Esophagus squamous epithelium (tissue), 4 donors: ENCODE results near the gene FSHR.

ENCODE experiments used
- CTCF ChIP-seq, 6 experiments: fragments of 450-650 bp in 4 of 6; fragments of 200-600 bp in 2 of 6; sonication (generic) in 2 of 6; IDR thresholded peaks; one replicate each; pipeline ENCODE4 v1.5.1; 2016 to 2019; ENCODE audit warnings: antibody characterized with exemption in 6 of 6, mild to moderate bottlenecking in 4 of 6, moderate library complexity in 4 of 6
- POLR2A ChIP-seq, 4 donors: fragments of 450-650 bp; IDR thresholded peaks; one replicate each; pipeline ENCODE4 v1.6.1; 2017; ENCODE audit warnings: antibody characterized with exemption in 4 of 4, mild to moderate bottlenecking in 4 of 4, moderate library complexity in 3 of 4

GRCh38 chr2:48965204-48965603 is 189.1 kb downstream of the FSHR start:
- TF ChIP-seq POLR2A (IDR thresholded peaks at IDR 0.05) (no peak), CTCF (IDR thresholded peaks at IDR 0.05) (no peak)
